ENCODE measurements around the gene NBEAL1.
"Not testable (repeated sequence)": the region's sequence is repeated elsewhere in the genome, so short reads cannot be mapped to it uniquely, and the experiment has no call there.

The NBEAL1 gene

GRCh38 chr2:203122317-203122986 is 107.8 kb downstream of the NBEAL1 start:
- no peak for DNase-seq

DNA sequence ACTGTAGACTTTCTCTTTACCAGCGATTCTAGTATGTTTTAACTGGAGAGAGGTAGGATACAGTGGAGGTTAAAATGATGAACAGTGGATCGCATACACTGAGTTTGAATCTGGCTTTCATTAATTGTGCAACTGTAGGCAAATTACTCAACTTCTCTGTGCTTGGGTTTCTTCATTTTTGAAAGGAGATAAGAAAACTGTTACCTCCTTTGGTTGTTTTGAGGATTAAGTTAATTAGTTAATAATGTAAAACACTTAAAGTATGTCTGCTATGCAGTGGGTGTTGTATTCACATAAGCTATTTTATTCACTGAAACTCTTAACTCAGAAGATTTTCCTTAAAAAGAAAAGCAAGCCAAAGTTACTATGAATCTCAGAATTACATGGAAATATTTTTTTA is 112.3 kb downstream of the NBEAL1 start:
- no peak for DNase-seq

- no peak for DNase-seq
Measured at GRCh38 chr2:203135105-203135504, 120.4 kb downstream of the NBEAL1 start.

- DNase-seq = no peak
Measured at GRCh38 chr2:203143391-203143790, 128.7 kb downstream of the NBEAL1 start.

DNA sequence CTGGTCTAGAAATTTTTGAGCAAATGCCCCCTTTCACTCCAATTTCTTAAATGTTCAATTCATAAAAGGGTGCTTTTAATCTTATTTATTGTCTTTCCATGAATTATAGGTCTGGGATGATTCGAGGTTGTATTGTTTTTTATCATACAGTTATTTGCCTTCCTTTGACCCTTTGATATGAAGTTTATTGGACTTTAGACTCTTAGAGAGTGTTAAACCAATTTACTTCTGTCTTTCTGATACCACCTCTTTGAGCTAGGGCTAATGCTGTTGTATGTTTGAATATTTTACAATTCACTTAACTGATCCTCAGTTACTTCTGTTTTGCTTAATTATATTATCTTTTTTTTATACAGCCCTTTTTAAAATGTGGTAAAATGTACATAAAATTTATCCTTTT is 134.5 kb downstream of the NBEAL1 start:
- DNase-seq = no peak

GRCh38 chr2:203155406-203155805 is 140.7 kb downstream of the NBEAL1 start:
- DNase-seq = no peak

DNA sequence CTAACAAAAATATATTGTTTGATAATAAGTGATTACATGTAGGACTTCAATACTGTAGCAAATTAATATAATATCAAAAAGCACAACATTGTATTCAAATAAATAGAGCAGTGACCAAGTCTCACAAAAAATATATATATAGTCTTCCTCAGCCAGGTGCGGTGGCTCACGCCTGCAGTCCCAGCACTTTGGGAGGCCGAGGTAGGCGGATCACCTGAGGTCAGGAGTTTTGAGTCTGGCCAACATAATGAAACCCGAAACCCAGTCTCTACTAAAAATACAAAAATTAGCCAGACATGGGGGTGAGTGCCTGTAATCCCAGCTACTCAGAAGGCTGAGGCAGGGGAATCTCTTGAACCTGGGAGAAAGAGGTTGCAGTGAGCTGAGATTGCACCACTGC is 148.0 kb downstream of the NBEAL1 start:
- DNase-seq = not testable (repeated sequence)

DNA sequence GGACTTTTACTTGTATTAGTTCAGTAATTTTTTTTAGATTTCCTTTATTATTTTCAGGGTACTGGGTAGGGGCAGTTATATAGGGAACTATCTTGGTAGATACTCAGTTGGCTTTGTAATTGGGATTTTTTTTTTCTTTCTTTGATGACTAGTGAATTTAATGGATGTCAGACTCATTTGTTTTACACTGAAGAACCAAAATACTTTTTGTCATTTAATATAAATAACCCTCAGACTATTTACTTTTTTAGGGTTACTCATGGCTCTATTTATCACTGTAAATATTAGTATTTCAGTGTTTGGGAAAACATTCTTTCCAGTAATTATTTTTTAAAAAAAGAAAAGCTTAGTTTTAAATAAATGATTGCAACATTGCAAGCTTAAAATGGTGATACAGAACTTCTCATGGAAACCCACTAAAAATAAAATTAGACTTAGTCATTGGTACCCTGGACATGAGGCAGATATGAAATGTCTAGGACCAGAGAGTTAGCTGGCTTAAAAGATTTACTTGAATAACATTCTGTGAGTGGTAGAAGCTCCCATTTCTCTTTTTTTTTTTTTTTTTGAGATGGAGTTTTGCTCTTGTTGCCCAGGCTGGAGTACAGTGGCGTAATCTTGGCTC is 149.7 kb downstream of the NBEAL1 start:
- no peak for DNase-seq

DNA sequence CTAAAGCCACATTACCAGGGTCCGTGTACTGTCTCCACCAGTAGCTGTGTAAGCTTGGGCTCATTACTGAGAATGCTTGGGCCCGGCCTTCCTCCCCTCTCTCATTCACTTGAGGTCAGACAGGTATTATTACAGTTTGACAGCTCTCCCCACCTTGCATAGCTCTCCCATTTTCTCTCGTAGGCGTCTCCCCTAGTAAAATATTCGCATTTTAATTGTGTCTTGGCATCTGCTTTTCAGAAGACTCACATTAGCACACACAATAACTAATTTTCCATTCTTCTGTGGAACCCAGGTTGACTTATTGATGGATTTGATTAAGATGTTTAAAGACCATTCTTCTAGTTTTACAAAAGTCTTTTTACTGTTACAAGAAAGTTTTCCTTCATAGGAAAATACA is 153.1 kb downstream of the NBEAL1 start:
- no peak for DNase-seq

DNA sequence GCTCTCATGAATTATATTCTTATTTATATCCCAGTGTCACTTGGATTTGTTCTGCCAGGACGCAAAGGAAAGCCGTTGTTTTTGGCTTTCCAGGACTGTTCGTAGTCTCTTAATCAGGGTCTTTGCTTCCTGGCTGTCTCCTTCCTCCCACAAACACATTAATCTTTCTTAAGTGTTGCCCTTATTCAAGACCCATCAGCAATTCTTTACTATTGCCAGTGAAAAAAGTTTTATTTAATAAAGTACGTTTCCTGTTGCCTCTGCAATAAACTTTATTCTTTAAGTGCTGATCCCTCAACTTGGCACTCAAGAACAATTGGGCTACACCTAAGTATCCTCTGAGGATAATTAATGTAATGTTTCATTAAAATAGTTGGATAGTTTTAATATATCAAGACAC is 155.8 kb downstream of the NBEAL1 start:
- DNase-seq = no peak

- DNase-seq = no peak
Measured at GRCh38 chr2:203175371-203175770, 160.7 kb downstream of the NBEAL1 start.

GRCh38 chr2:203177361-203177760 is 162.7 kb downstream of the NBEAL1 start:
- peak; percentile 23 for DNase-seq

DNA sequence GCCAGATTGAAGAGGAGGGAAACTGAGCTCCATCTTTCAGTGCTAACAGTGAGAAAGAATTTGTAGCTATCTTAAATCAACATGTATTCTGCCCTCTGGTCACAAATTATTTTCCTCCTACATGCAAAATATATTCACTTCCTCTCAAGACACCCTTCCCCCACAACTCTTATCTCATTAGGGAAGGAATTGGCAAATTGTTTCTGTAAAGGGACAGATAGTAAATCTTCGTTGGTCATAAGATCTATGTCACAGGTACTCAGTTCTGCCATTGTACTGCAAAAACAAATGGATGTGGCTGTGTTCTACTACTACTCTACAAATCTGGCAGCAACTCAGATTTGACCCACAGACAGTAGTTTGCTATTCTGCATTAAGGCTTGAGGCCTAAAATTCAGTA is 171.2 kb downstream of the NBEAL1 start:
- no peak for DNase-seq

GRCh38 chr2:203190547-203190946 is 175.9 kb downstream of the NBEAL1 start:
- DNase-seq = not testable (repeated sequence)

DNA sequence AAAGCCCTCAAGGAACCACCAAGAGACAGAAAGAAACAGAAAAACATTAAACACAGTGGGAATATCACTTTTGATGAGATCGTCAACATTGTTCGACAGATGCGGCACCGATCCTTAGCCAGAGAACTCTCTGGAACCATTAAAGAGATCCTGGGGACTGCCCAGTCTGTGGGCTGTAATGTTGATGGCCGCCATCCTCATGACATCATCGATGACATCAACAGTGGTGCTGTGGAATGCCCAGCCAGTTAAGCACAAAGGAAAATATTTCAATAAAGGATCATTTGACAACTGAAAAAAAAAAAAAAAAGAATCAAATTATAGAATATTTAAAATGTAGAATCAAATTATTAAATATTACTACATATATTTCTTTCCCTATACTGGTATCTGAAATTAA is 176.4 kb downstream of the NBEAL1 start:
- DNase-seq = not testable (repeated sequence)

DNA sequence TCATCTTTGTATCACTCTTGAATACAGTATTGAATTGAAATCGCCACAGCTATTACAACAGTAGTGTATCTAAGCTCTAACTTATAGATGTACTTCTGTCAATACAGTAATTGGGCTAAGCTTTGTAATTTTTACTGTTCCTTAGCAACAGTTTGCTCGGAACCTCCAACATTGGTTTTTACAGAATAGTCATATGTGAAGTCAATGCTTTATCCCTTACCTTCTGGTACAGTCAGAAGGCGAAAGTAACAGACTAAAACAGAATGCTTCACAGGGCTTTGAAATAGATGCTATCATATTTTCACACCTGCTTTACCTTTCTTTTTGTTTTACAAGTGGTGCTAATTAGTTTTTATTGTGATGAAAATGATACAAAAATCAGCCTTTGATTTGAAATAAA is 177.3 kb downstream of the NBEAL1 start:
- DNase-seq = no peak

DNA sequence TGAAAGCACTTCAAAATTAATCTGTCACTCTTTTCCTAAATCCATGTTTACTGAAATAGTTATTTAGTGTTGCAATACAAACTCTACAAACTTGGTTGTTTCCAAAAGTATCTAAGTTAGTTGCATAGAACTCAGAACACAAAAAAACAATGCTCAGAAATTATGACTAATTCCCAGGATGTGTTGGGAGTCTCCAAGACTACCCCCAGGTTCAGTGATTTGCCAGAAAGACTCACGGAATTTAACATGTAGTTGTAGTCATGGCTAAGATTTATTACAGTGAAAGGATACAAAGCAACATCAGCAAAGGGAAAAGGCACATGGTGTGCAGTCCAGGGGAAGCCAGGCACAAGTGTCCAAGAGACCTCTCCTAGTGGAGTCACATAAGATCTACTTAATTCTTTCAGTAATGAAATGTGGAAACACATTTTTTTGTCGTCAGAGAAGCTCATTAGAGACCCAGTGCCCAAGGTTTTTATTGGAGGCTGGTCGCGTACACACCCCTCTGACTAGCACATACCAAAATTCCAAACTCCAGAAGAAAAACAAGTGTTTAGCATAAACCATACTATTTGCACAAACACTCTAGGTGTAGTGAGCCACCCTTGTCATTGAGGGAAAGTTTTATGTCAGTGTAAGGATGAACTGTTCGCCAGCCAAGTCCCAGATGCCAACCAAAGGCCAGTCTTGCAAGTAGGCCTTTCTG is 180.8 kb downstream of the NBEAL1 start:
- no peak for DNase-seq

GRCh38 chr2:203200866-203201265 is 186.2 kb downstream of the NBEAL1 start:
- no peak for DNase-seq

DNA sequence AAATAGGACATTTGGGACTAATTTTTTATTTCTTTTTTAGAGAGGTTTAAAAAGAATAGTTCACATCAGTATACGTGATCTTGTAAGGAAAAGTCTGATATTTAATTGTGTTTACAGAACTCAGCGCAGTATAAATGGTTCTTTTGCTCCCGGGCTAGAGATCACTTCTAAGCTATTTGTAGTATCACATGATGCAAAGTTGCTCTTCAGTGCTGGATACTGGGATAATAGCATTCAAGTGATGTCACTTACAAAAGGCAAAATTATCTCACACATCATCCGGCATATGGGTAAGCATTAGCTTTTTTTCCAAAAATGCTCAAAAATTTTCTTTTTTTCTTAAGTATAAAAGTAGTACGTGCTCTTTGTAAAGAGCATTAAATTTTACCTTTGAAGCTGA is 186.8 kb downstream of the NBEAL1 start:
- no peak for DNase-seq

DNA sequence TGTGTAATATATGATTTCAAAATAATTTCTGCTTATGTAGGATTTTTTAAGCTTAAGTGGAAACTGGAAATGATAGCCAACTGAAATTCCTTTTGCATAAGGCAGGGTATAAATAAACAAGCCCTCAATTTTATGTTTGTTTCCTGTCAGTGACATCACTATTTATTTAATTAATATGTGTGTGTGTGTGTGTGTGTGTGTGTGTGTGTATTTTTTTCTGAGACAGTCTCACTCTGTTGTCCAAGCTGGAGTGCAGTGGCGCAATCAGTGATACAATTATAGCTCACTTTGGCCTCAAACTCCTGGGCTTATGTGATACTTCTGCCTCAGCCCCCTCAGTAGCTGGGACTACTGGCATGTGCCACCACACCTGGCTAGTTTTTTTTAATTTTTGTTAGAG is 194.9 kb downstream of the NBEAL1 start:
- DNase-seq = no peak

- DNase-seq = no peak
Measured at GRCh38 chr2:203225423-203226039, 210.9 kb downstream of the NBEAL1 start.

DNA sequence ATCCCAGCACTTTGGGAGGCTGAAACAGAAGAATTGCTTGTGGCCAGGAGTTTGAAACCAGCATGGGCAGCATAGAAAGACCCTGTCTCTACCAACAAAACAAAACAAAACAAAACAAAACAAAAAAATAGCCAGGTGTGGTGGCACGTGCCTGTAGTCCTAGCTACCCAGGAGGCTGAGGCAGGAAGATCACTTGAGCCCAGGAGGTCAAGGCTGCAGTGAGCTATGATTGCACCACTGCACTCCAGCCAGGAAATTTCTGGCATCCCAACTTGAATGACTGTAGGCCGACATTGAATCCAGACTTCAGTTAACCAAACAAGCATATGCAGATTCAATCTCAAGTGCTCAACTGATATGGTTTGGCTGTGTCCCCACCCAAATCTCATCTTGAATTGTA is 215.0 kb downstream of the NBEAL1 start:
- not testable (repeated sequence) for DNase-seq

GRCh38 chr2:203237346-203238238 is 222.9 kb downstream of the NBEAL1 start:
- no peak for DNase-seq

All from NCI-H2029 treated with DMSO at 0.1 percent for 48 hours (cell line).